ENCODE results near the gene VPS13D.
"Not testable (repeated sequence)": the region's sequence is repeated elsewhere in the genome, so short reads cannot be mapped to it uniquely, and the experiment has no call there.

The VPS13D gene

GRCh38 chr1:12505231-12505630 lies 275.4 kb downstream of the VPS13D start:
- DNase-seq = no peak

- DNase-seq = no peak
These were observed 275.9 kb downstream of the VPS13D start for GRCh38 chr1:12505639-12506280.

GRCh38 chr1:12506281-12507280 lies 276.8 kb downstream of the VPS13D start:
- DNase-seq = no peak

GRCh38 chr1:12507631-12508030 lies 277.8 kb downstream of the VPS13D start:
- no peak for DNase-seq

- no peak for DNase-seq
These were observed 279.0 kb downstream of the VPS13D start for GRCh38 chr1:12508849-12509248.

- DNase-seq = no peak
These were observed 281.3 kb downstream of the VPS13D start for GRCh38 chr1:12511128-12511484.

- DNase-seq = no peak
These were observed 282.0 kb downstream of the VPS13D start for GRCh38 chr1:12511516-12512468.

GRCh38 chr1:12513181-12513580 lies 283.4 kb downstream of the VPS13D start:
- no peak for DNase-seq

- DNase-seq = no peak
These were observed 284.8 kb downstream of the VPS13D start for GRCh38 chr1:12514590-12514989.

GRCh38 chr1:12515234-12515633 lies 285.4 kb downstream of the VPS13D start:
- no peak for DNase-seq

- DNase-seq = no peak
These were observed 286.9 kb downstream of the VPS13D start for GRCh38 chr1:12516741-12517140.

- peak; percentile 41 for DNase-seq
These were observed 289.3 kb downstream of the VPS13D start for GRCh38 chr1:12518931-12519692.

- DNase-seq = no peak
These were observed 290.0 kb downstream of the VPS13D start for GRCh38 chr1:12519693-12520364.

- no peak for DNase-seq
These were observed 291.3 kb downstream of the VPS13D start for GRCh38 chr1:12521096-12521495.

GRCh38 chr1:12522780-12523179 lies 292.9 kb downstream of the VPS13D start:
- DNase-seq = not testable (repeated sequence)

GRCh38 chr1:12524266-12524665 lies 294.4 kb downstream of the VPS13D start:
- no peak for DNase-seq

GRCh38 chr1:12525311-12526181 lies 295.7 kb downstream of the VPS13D start:
- DNase-seq = no peak

GRCh38 chr1:12527564-12527963 lies 297.7 kb downstream of the VPS13D start:
- DNase-seq = no peak

GRCh38 chr1:12528021-12528852 lies 298.4 kb downstream of the VPS13D start:
- no peak for DNase-seq
